ENCODE results near the gene MCUB.
"Not testable (repeated sequence)": the region's sequence is repeated elsewhere in the genome, so short reads cannot be mapped to it uniquely, and the experiment has no call there.

Gene MCUB

GRCh38 chr4:109645874-109646710, 86.0 kb downstream of the MCUB start:
- no peak for DNase-seq

GRCh38 chr4:109648266-109648996, 88.4 kb downstream of the MCUB start:
- no peak for DNase-seq

GRCh38 chr4:109648997-109649575, 89.0 kb downstream of the MCUB start:
- DNase-seq: no peak

GRCh38 chr4:109649872-109650271, 89.8 kb downstream of the MCUB start:
- no peak for DNase-seq

- DNase-seq: no peak
These were observed 95.3 kb downstream of the MCUB start for GRCh38 chr4:109655396-109655795.

GRCh38 chr4:109657854-109658418, 97.9 kb downstream of the MCUB start:
- no peak for DNase-seq

GRCh38 chr4:109658871-109659410, 98.9 kb downstream of the MCUB start:
- no peak for DNase-seq

GRCh38 chr4:109662116-109662515, 102.1 kb downstream of the MCUB start:
- no peak for DNase-seq

GRCh38 chr4:109662771-109663170, 102.7 kb downstream of the MCUB start:
- DNase-seq: no peak

- peak; percentile 34 for DNase-seq
These were observed 105.9 kb downstream of the MCUB start for GRCh38 chr4:109665783-109666485.

GRCh38 chr4:109671350-109671749, 111.3 kb downstream of the MCUB start:
- DNase-seq: no peak

- DNase-seq: no peak
These were observed 112.3 kb downstream of the MCUB start for GRCh38 chr4:109672169-109672930.

- DNase-seq: no peak
These were observed 113.3 kb downstream of the MCUB start for GRCh38 chr4:109673303-109673702.

GRCh38 chr4:109675181-109675580, 115.1 kb downstream of the MCUB start:
- DNase-seq: no peak

GRCh38 chr4:109675843-109676242, 115.8 kb downstream of the MCUB start:
- no peak for DNase-seq

GRCh38 chr4:109676886-109677285, 116.8 kb downstream of the MCUB start:
- no peak for DNase-seq

GRCh38 chr4:109678472-109678871, 118.4 kb downstream of the MCUB start:
- DNase-seq: not testable (repeated sequence)

GRCh38 chr4:109678925-109679324, 118.9 kb downstream of the MCUB start:
- not testable (repeated sequence) for DNase-seq

- DNase-seq: no peak
These were observed 122.8 kb downstream of the MCUB start for GRCh38 chr4:109682875-109683274.

GRCh38 chr4:109683621-109684253, 123.7 kb downstream of the MCUB start:
- no peak for DNase-seq

- DNase-seq: no peak
These were observed 124.7 kb downstream of the MCUB start for GRCh38 chr4:109684727-109685126.
